Right atrium auricular region (tissue), 2 donors: ENCODE measurements around the gene CEBPA. TPM values are rescaled to one million over a fixed set of nuclear protein-coding genes. Genes with fewer than 3 reads are reported as not detected.

ENCODE experiments used
- DNase-seq: peaks from one replicate; pipeline ENCODE4 v3.0.0-alpha.2; 2019; ENCODE audit warnings: low spot score
- H3K27ac ChIP-seq, 2 donors: fragments of 200-600 bp; sonication (generic); 1 replicate in 1 of 2; 2 replicates in 1 of 2; pipeline ENCODE4 v1.5.1; 2016 to 2019
- H3K27me3 ChIP-seq, 2 donors: fragments of 200-600 bp; sonication (generic); one replicate each; pipeline versions ENCODE4 v1.5.1 to v1.6.0; 2017 to 2019
- H3K36me3 ChIP-seq: fragments of 200-600 bp; sonication (generic); one replicate; pipeline ENCODE4 v1.5.1; 2016
- H3K4me1 ChIP-seq, 2 donors: fragments of 200-600 bp; sonication (generic); one replicate each; pipeline versions ENCODE4 v1.5.1 to v1.6.0; 2017 to 2019
- H3K4me3 ChIP-seq, 2 donors: fragments of 200-600 bp; sonication (generic); 1 replicate in 1 of 2; 2 replicates in 1 of 2; pipeline ENCODE4 v1.5.1; 2017 to 2019; ENCODE audit warnings: mild to moderate bottlenecking in 1 of 2, moderate library complexity in 1 of 2
- H3K9me3 ChIP-seq, 2 donors: fragments of 200-600 bp; sonication (generic); one replicate each; pipeline ENCODE4 v1.5.1; 2019
- total RNA-seq, 2 donors: library from RNA; depleted of rRNA; stranded (reverse); fragments of >200 nt; gene quantifications; one replicate each; pipeline ENCODE4 v1.1.0, GENCODE V29; 2016
- TF ChIP-seq, protein P1 (sequence below), 2 donors: fragments of 200-600 bp; sonication (generic); IDR thresholded peaks; one replicate each; pipeline ENCODE4 v1.5.1; 2019; ENCODE audit warnings: antibody characterized with exemption in 2 of 2

The CEBPA gene
- total RNA-seq, 2 donors from 2014 or later = 1.3 to 11.0 TPM

DNA sequence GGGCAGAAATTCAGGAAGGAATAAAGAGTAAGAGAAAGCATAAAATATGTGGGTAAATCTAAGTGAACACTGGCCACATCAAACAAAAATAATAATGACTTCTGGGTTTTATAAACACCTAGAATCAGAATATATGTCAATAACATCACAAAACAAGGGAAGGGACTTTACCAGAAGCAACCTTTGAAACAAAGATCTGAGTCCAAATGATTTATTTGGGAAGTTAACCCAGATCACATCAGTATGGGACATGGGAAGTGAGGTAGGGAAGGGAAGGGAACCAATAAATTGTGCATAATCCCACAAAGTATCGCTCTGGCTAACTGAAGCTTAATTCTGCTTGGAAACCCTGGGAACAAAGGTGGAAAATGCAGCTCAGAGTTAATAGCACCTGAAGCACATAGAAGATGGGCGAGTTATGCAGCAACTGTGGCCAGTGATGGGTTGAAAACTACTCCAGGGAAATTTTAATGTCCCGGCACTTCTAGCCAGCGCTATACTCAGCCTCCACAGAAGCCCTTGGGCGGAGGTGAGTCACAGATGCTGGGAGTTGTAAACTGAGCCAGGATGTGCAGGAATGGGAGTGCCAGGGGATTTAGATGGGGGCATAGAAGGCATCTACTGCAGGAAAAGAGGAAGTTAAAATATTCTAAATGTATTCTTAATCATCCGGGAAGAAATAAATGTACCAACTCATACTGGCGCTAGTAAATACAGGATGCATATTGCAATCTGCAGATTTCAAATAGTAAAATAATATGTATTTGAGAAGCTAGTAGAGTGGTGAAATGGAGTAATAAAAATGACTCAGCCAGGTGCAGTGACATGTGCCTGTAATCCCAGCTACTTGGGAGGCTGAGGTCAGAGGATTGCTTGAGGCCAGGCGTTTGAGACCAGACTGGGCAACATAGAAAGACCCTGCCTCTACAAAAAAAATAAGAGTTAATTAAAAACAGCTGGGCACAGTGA lies 37.0 kb upstream of the CEBPA start:
- TF ChIP-seq, protein P1, sequence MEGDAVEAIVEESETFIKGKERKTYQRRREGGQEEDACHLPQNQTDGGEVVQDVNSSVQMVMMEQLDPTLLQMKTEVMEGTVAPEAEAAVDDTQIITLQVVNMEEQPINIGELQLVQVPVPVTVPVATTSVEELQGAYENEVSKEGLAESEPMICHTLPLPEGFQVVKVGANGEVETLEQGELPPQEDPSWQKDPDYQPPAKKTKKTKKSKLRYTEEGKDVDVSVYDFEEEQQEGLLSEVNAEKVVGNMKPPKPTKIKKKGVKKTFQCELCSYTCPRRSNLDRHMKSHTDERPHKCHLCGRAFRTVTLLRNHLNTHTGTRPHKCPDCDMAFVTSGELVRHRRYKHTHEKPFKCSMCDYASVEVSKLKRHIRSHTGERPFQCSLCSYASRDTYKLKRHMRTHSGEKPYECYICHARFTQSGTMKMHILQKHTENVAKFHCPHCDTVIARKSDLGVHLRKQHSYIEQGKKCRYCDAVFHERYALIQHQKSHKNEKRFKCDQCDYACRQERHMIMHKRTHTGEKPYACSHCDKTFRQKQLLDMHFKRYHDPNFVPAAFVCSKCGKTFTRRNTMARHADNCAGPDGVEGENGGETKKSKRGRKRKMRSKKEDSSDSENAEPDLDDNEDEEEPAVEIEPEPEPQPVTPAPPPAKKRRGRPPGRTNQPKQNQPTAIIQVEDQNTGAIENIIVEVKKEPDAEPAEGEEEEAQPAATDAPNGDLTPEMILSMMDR (IDR thresholded peaks at IDR 0.05) = no peak

DNA sequence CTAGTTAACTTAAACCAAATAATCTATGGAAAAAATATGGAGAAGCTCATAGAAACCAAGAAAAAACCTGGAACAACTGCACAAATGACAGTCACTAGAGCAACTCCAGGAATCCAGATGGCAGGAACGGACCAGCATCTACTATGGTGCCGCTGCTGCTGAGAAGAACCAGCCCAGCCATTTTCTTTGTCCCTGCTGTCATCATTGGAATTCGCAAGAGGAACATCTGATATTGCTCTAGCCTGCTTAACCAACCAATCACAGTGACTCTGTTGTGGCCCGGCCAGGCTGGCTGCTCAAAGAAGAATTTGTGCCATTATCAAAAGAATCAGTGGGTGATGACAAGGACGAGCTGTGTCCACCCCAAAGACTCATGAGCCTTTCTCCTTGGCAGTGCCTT lies 33.1 kb upstream of the CEBPA start:
- H3K4me3 ChIP-seq = no peak overlapping the region
- no peak for DNase-seq
- no peak overlapping the region for H3K27ac ChIP-seq
- H3K36me3 ChIP-seq = no peaks in the 10 kb centered on the region
- TF ChIP-seq, protein P1 (IDR thresholded peaks at IDR 0.05) = no peak
- no peaks in the 10 kb centered on the region for H3K4me1 ChIP-seq
- no peaks in the 10 kb centered on the region for H3K27me3 ChIP-seq
- no peaks in the 10 kb centered on the region for H3K9me3 ChIP-seq

More for the DNA sequence above, 37.0 kb upstream of the CEBPA start:
- no peaks in the 10 kb centered on the region for H3K4me1 ChIP-seq
- no peak overlapping the region for H3K4me3 ChIP-seq
- no peak overlapping the region for H3K27ac ChIP-seq
- no peaks in the 10 kb centered on the region for H3K36me3 ChIP-seq
- H3K27me3 ChIP-seq = no peaks in the 10 kb centered on the region
- H3K9me3 ChIP-seq = no peaks in the 10 kb centered on the region
- no peak for DNase-seq

DNA sequence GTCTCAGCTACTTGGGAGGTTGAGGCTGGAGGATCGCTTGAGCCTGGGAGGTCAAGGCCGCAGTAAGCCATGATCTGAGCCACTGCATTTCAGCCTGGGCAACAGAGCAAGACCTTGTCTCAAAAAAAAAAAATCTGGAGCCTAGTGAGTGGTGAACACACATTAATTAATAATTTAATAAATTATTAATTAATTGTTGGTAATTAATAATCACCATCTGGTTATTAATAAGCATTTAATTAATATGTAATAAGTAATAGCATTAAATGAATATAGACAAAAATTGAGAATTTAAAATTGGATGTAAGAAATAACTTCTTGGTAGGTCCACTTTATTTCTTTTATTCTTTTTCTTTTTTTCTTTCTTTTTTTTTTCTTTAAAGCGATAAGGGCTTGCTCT lies 31.9 kb upstream of the CEBPA start:
- no peaks in the 10 kb centered on the region for H3K9me3 ChIP-seq
- H3K4me1 ChIP-seq = no peaks in the 10 kb centered on the region
- H3K27ac ChIP-seq = no peak overlapping the region
- H3K4me3 ChIP-seq = no peak overlapping the region
- H3K27me3 ChIP-seq = no peaks in the 10 kb centered on the region
- DNase-seq = no peak
- H3K36me3 ChIP-seq = no peaks in the 10 kb centered on the region
- TF ChIP-seq, protein P1 (IDR thresholded peaks at IDR 0.05) = no peak

DNA sequence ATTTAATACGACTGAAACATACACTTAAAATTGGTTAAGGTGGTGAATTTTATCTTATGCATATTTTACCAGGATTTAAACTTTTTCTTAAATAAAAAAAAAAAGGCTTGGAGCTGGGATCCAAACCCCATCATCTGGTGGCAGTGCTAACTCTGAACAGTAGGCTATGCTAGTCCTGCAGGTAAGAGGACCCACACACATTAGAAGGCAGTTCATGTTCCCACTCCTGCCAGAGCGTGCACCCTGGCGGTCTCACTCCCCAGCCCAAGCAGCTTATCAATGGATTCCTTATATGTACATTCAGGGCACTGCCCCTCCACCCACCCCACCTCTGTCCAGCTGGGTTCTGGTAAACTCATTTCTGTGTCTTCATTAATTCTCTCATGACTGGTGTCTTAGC lies 31.3 kb upstream of the CEBPA start:
- TF ChIP-seq, protein P1 (IDR thresholded peaks at IDR 0.05) = no peak

DNA sequence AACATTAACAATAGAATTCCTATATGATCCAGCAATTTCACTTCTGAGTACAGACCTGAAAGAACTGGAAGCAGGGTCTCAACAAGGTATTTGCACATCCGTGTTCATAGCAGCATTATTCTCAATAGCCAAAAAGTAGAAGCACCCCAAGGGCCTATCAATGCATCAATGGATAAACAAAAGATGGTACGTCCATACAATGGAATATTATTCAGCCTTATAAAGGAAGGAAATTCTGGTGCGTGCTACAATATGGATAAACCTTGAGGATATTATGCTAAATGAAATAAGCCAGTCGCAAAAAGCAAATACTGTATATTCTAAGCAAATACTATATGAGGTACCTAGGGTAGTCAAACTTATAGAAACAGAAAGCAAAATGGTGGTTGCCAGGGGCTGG lies 30.8 kb upstream of the CEBPA start:
- Histone ChIP-seq H3K36me3 (no peaks in the 10 kb centered on the region), H3K4me1 (no peaks in the 10 kb centered on the region), H3K9me3 (no peaks in the 10 kb centered on the region), H3K27me3 (no peaks in the 10 kb centered on the region), H3K4me3 (no peak overlapping the region), H3K27ac (no peak overlapping the region)
- TF ChIP-seq, protein P1 (IDR thresholded peaks at IDR 0.05) = no peak
- no peak for DNase-seq

More for the DNA sequence above, 31.3 kb upstream of the CEBPA start:
- DNase-seq = no peak
- Histone ChIP-seq H3K36me3 (no peaks in the 10 kb centered on the region), H3K4me3 (no peak overlapping the region), H3K27ac (no peak overlapping the region), H3K27me3 (no peaks in the 10 kb centered on the region), H3K4me1 (no peaks in the 10 kb centered on the region), H3K9me3 (no peaks in the 10 kb centered on the region)
